GM12872 (cell line): Measurements from ENCODE around the gene PEBP1.

Experiments used
- CTCF ChIP-seq: IDR thresholded peaks from 3 replicates; pipeline ENCODE4 v1.5.1; 2011; ENCODE audit warnings: low read depth, mild to moderate bottlenecking, low read length, moderate library complexity; ENCODE audit not compliant: insufficient read depth

The PEBP1 gene

GRCh38 chr12:118135788-118136558, at the start of gene PEBP1:
Gene PEBP1 (plus strand): TSS chr12:118136124. CDS start chr12:118136210, 86 bp downstream.
- TF ChIP-seq CTCF = no peak

- TF ChIP-seq CTCF = no peak
These were observed 46.1 kb upstream of the PEBP1 start for GRCh38 chr12:118089782-118090181.

GRCh38 chr12:118094039-118094438, 41.9 kb upstream of the PEBP1 start:
- TF ChIP-seq CTCF = no peak

- TF ChIP-seq CTCF = no peak
These were observed 37.5 kb upstream of the PEBP1 start for GRCh38 chr12:118098401-118098800.

GRCh38 chr12:118098911-118099671, 36.8 kb upstream of the PEBP1 start:
- no peak for TF ChIP-seq CTCF

GRCh38 chr12:118101051-118101450, 34.9 kb upstream of the PEBP1 start:
- TF ChIP-seq CTCF = no peak

GRCh38 chr12:118102070-118102469, 33.9 kb upstream of the PEBP1 start:
- no peak for TF ChIP-seq CTCF
